GM11168 (cell line): ENCODE results near the gene AMIGO1.

Source experiments
- in situ Hi-C: fragments of 300-500 bp; cut with MboI; formaldehyde crosslinking; loops from one replicate; pipeline ENCODE4 v1.12.0; 2022; ENCODE audit warnings: low sequenced_read_pairs; ENCODE audit not compliant: unreplicated experiment

The AMIGO1 gene

GRCh38 chr1:109535481-109535880, 26.0 kb upstream of the AMIGO1 start:
- in situ Hi-C loops, result no loop called here

DNA sequence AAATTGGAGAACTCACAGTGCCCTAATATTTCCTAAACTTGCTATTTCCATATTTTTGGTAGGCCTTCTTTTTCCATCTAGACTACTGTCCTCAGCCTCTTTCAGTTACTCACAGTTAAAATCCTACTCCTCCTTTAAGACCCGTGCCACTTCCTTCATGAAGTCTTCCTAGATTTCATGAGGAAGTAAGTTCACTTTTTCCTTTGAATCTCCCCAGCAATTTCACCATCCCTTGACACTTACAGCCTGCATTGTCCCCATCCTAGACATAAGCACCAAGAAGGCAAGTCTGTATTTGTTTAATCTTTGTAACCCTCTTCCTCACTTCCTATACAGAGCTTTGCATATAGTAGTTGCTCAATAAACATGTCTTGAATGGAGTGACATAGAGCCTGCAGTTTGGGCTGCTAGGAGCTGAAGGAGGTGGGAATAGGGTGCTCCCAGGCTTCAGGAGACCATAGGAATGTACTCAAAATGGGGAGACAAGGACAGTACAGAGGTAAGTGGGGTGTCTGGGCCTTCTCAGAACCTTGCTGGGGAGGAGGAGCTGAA, 24.9 kb upstream of the AMIGO1 start:
- in situ Hi-C loops, result loop anchor here (5.0 kb wide), 1 partner anchor 37 kb away; no protein-coding TSS in a partner anchor

GRCh38 chr1:109532365-109533136, 23.0 kb upstream of the AMIGO1 start:
- in situ Hi-C loops, result loop anchor here (5.0 kb wide), 1 partner anchor 35 kb away; no protein-coding TSS in a partner anchor

- in situ Hi-C loops, result loop anchor here (5.0 kb wide), 1 partner anchor 35 kb away; no protein-coding TSS in a partner anchor
These were observed 22.4 kb upstream of the AMIGO1 start for GRCh38 chr1:109531826-109532364.

- in situ Hi-C loops, result loop anchor here (5.0 kb wide), 1 partner anchor 34 kb away; no protein-coding TSS in a partner anchor
These were observed 21.9 kb upstream of the AMIGO1 start for GRCh38 chr1:109531380-109531779.

GRCh38 chr1:109530457-109531087, 21.0 kb upstream of the AMIGO1 start:
- in situ Hi-C loops, result loop anchor here (5.0 kb wide), 1 partner anchor 33 kb away; no protein-coding TSS in a partner anchor

- in situ Hi-C loops, result loop anchor here (5.0 kb wide), 1 partner anchor 33 kb away; no protein-coding TSS in a partner anchor
These were observed 20.4 kb upstream of the AMIGO1 start for GRCh38 chr1:109529881-109530456.

GRCh38 chr1:109528712-109529111, 19.2 kb upstream of the AMIGO1 start:
- in situ Hi-C loops, result no loop called here

DNA sequence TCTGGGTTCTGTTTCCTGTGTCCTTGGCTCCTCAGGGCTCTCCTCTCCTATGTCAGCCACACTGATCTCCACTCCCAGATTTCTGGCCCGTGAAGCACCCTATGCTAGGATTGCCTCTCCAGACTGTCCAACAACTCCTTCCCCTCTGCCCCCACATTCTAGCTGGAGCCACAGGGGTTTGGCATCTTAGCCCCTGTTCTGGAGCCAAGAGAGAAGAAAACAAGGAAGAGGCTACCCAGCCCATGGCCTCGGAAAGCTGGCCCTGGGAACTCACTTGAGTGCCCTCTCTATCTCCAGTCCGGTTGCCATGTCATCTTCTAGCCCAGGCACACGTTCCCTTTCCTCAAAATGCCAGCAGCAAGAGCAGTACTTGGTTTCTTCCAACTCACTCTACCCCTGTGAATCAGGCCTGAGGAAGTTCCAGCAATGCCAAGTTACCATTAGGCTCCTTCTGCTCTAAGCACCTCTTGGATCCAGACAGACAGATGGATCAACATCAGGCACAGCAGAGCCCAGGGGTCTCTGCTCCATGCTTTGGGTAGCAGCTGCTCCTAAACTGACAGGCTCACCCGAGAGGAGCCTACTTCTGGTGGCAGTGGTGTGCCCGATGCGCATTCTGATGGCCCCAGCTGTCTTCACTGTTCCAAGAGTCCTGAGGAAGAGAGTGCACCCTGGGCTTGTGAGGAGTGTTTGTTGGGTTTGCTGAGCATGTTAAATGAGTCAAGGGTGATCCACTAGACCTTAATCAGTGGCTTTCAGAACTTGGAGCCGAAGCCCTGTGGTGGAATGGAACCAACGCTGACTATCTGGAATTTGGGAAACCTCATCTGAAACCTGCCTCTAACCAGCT, 18.5 kb upstream of the AMIGO1 start:
- in situ Hi-C loops, result no loop called here

GRCh38 chr1:109527098-109527811, 17.7 kb upstream of the AMIGO1 start:
- in situ Hi-C loops, result no loop called here

- in situ Hi-C loops, result no loop called here
These were observed 14.2 kb upstream of the AMIGO1 start for GRCh38 chr1:109523706-109524105.

DNA sequence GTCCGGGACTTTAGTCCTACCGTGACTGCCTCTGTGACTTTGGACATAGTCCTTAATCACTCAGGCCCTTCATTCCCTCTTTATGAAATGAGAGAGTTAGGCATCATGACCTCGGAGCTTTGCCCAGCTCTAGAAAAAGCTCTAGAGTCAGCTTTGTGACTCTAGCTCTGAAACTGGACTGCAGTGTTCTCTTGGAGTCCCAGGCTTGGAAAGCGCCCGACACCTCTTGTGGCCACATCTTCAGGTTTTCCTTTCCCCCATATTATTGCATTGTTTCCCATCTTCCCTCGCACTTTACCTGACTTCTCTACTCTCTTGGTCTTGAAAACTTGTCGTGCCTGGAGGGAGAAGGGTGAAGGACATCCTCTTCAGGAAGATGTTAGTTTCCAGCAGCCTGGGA, 12.5 kb upstream of the AMIGO1 start:
- in situ Hi-C loops, result no loop called here

GRCh38 chr1:109521002-109521951, 11.8 kb upstream of the AMIGO1 start:
- in situ Hi-C loops, result no loop called here

DNA sequence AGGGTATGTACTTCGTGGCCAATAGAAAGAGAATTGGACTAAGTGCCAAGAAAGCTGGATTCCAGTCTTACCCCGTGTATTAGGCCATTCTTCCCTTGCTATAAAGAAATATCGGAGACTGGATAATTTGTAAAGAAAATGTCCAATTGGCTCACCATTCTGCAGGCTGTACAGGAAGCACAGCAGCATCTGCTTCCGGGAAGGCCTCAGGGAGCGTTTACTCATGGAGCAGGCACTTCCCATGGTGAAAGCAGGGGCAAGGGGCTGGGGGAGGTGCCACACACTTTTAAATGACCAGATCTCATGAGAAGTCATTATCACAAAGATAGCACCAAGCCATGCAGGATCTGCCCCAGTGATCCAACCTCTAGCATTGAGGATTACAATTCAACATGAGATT, 7.8 kb upstream of the AMIGO1 start:
- in situ Hi-C loops, result no loop called here

DNA sequence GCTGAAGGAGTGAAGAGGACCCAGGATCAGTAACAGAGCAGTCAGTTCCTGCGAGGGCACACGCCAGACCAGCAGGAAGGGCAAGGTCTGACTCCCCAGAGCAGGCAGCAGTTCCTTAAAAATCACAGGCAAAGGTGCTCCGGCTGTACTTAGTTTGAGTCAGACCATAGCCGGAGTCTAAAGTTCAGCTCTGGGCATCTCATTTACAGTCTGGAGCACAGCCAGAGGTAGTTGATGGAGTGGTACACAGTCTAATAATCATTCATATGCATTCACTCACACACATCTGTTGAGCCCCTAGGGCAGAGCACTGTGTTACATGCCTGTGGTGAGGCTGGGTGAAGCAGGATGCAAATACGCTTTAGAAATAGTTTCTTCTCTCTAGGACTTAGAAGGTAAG, 7.3 kb upstream of the AMIGO1 start:
- in situ Hi-C loops, result no loop called here

- in situ Hi-C loops, result no loop called here
These were observed 5.3 kb upstream of the AMIGO1 start for GRCh38 chr1:109514846-109515245.

DNA sequence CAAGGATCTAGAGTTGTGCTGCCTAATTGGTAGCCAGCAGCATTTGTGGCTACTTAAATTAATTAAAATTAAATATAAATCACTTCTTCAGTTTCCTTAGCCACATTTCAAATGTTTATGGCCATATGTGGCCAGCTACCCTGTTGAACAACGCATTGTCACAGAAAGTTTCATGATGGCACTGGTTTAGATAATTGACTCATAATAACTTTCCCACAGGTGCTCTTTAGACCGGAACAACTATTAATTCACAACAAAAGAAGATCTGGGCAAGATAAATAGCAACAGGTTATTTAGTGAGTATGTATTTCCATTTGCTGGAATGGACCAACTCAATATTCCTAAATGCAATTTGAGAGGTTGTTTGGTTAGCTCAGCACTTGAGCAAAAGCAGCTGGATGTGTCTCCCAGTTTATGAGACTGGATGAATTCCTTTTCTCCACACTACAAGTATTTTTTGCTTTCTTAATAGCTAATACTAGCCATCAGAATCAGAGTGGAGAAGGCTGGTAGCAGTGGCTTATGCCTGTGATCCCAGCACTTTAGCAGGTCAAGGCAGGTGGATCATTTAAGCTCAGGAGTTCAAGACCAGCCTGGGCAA, 3.7 kb upstream of the AMIGO1 start:
- in situ Hi-C loops, result no loop called here

DNA sequence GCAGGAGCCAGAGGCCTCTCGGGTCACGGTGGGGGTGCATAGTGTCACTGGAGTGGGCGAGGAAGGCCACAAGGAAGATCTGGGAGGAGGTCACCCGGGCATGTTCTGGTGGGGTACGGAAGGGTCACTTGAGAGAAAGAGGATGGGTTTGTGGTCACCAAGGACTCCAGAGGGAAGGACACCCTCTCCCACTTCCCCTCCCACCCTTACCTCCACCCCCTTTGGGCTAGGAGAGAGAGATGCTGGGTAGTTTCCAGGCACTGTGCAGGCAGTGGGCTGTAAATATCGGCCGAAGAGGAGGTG, 703 bp downstream of the AMIGO1 start:
- in situ Hi-C loops, result no loop called here
